Ovary (tissue), 9 donors: Measurements from ENCODE around the gene RMDN2. TPM values are rescaled to one million over a fixed set of nuclear protein-coding genes. Genes with fewer than 3 reads are reported as not detected.

ENCODE experiments used
- DNase-seq, 5 donors: peaks; one replicate each; pipeline ENCODE4 v3.0.0-alpha.2; 2019 to 2020
- H3K27ac ChIP-seq, 2 donors: fragments of 200-600 bp; one replicate each; pipeline versions ENCODE4 v1.5.1 to v1.8.0; 2019 to 2022
- H3K27me3 ChIP-seq: fragments of 200-600 bp; one replicate; pipeline ENCODE4 v1.8.0; 2022
- H3K36me3 ChIP-seq: fragments of 200-600 bp; sonication (generic); one replicate; pipeline ENCODE4 v1.5.1; 2019
- H3K4me1 ChIP-seq: one replicate; pipeline ENCODE4 v1.8.1; 2013; ENCODE audit warnings: mild to moderate bottlenecking, moderate library complexity; ENCODE audit not compliant: insufficient read depth
- H3K4me3 ChIP-seq: fragments of 200-600 bp; sonication (generic); one replicate; pipeline ENCODE4 v1.5.1; 2017
- H3K9me3 ChIP-seq, 2 donors: fragments of 200-600 bp in 1 of 2; sonication (generic) in 1 of 2; one replicate each; pipeline versions ENCODE4 v1.5.1 to v1.8.1; 2013 to 2019; ENCODE audit warnings: mild to moderate bottlenecking in 1 of 2, moderate library complexity in 1 of 2
- EP300 ChIP-seq: sonication (generic); formaldehyde crosslinking; IDR thresholded peaks from one replicate; pipeline ENCODE4 v1.6.1; 2017; ENCODE audit warnings: antibody characterized with exemption
- POLR2A ChIP-seq: fragments of 450-650 bp; IDR thresholded peaks from one replicate; pipeline ENCODE4 v1.6.1; 2017; ENCODE audit warnings: antibody characterized with exemption, mild to moderate bottlenecking, moderate library complexity
- WGBS, 3 donors: extraction: QIAGEN DNeasy Blood & Tissue Kit in 1 of 3; methylation state at CpG; one replicate each; pipeline versions ENCODE4 v1.1.5 to v1.1.7; 2013 to 2017; 5-methylcytosine and 5-hydroxymethylcytosine counted together
- intact Hi-C, 4 donors: fragments of 100-400 bp; cut with DNase I; formaldehyde crosslinking; loops; one replicate each; pipeline versions ENCODE4 v1.11.0 to v1.15.1; 2022 to 2023
- polyA plus RNA-seq, 2 donors: library from polyadenylated mRNA; stranded (reverse); fragments of 200-250 nt in 1 of 2; fragments of 350-450 nt in 1 of 2; fragmentation: Illumina TruSeq in 1 of 2; extraction: RNeasy Lipid Tissue Mini Kit (QIAGEN cat#74804) in 1 of 2; gene quantifications; one replicate each; pipeline ENCODE4 v1.2.3, GENCODE V29; 2013 to 2014
- total RNA-seq, 7 donors: library from RNA; depleted of rRNA in 2 of 7; stranded (reverse); fragments of >200 nt in 2 of 7; fragmentation: NEBNext Ultra II Directional in 3 of 7; extraction: Animal tissue kit (Norgen Biotek cat#: 25700) in 3 of 7; gene quantifications; one replicate each; pipeline versions ENCODE4 v1.1.0 to v1.2.4, GENCODE V29; 2016 to 2023
- TF ChIP-seq, protein P1 (sequence below), 3 donors: fragments of 450-650 bp in 2 of 3; fragments of 200-600 bp in 1 of 3; IDR thresholded peaks; one replicate each; pipeline versions ENCODE4 v1.5.1 to v1.8.0; 2016 to 2022; ENCODE audit warnings: antibody characterized with exemption in 3 of 3, mild to moderate bottlenecking in 1 of 3
- donor health status: DM: no; HTN: no; CAD: no; lungs with moderate emphysema.
- donor health status: DM: no; HTN: no; CAD: no.
- donor health status: Bipolar disorder and iron deficiency.
- donor health status: DM: yes; HTN: yes; CAD: no.
- donor health status: DM: no; HTN: no; CAD: no.
- donor health status: DM: yes; HTN: yes; CAD: no.

Gene RMDN2
- total and polyA plus RNA-seq, 9 donors, result 4.7 to 60.9 (median 6.4) TPM

DNA sequence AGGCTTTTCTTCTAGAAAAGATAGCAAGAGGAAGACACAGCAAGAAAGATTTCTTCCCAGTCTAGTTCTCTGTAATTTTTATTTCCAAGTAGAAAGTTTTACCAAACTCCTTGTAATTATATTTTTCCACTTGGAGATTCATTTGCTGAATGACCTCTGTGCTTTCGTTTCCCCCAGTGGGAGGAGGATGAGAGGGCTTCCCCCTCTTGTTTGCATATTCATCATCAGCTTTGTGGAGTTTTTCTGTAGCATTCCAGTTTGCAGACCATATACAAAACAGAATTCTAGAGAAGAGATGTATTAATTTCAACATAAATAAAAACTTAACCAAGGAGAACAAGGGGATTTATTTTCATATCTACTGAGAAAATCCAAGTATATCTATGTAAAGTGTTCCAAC is 51.3 kb downstream of the RMDN2 start:
- Histone ChIP-seq H3K4me3 (no peak overlapping the region), H3K36me3 (no peaks in the 10 kb centered on the region), H3K4me1 (no peaks in the 10 kb centered on the region), H3K27me3 (no peaks in the 10 kb centered on the region), H3K9me3 (no peaks in the 10 kb centered on the region), H3K27ac (no peak overlapping the region)
- intact Hi-C loops, result no loop called here
- WGBS, 3 donors, result 58 to 84% (median 73%) methylated on average over 1 of the region's 1 CpG
- DNase-seq, result no peak
- TF ChIP-seq EP300, result no peak
- no peak for TF ChIP-seq POLR2A
- TF ChIP-seq, protein P1, sequence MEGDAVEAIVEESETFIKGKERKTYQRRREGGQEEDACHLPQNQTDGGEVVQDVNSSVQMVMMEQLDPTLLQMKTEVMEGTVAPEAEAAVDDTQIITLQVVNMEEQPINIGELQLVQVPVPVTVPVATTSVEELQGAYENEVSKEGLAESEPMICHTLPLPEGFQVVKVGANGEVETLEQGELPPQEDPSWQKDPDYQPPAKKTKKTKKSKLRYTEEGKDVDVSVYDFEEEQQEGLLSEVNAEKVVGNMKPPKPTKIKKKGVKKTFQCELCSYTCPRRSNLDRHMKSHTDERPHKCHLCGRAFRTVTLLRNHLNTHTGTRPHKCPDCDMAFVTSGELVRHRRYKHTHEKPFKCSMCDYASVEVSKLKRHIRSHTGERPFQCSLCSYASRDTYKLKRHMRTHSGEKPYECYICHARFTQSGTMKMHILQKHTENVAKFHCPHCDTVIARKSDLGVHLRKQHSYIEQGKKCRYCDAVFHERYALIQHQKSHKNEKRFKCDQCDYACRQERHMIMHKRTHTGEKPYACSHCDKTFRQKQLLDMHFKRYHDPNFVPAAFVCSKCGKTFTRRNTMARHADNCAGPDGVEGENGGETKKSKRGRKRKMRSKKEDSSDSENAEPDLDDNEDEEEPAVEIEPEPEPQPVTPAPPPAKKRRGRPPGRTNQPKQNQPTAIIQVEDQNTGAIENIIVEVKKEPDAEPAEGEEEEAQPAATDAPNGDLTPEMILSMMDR (IDR thresholded peaks at IDR 0.05), result no peak

DNA sequence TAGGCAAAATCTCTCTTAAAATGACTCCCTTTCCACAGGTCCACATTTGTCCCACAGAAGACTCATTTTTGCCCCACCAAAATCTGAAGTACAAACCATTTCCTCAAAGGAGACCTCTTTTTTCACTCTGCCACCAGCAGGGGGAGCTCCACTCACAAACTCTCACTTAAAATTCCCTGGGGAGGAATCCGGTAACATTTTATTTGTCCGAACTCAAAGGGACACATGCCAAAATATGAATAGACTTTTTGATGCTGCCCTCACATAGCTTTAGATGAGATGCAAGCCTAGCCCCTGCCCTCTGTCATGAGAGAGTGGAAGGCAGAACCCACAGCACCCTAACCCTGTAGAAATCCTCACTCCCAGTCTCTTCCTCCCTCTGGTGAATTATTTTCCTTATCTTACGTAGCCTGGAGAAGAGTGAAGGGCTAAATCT is 57.1 kb downstream of the RMDN2 start:
- H3K9me3 ChIP-seq, result no peaks in the 10 kb centered on the region
- intact Hi-C loops, result loop anchor here (2.0 to 5.0 kb wide), 2 partner anchors 293 to 295 kb away; no protein-coding TSS in a partner anchor
- no peak overlapping the region for H3K27ac ChIP-seq
- no peaks in the 10 kb centered on the region for H3K36me3 ChIP-seq
- peak overlapping the region; percentile 13 for H3K4me3 ChIP-seq
- peak; percentile 60 to 80 (median 77) for DNase-seq
- TF ChIP-seq POLR2A (no peak), EP300 (no peak)
- TF ChIP-seq, protein P1 (IDR thresholded peaks at IDR 0.05), result peak; percentile 78 to 84 (median 82)
- H3K4me1 ChIP-seq, result no peaks in the 10 kb centered on the region
- no peaks in the 10 kb centered on the region for H3K27me3 ChIP-seq
- WGBS, 3 donors, result 2 to 3% (median 3%) methylated on average over 3 of the region's 3 CpGs

DNA sequence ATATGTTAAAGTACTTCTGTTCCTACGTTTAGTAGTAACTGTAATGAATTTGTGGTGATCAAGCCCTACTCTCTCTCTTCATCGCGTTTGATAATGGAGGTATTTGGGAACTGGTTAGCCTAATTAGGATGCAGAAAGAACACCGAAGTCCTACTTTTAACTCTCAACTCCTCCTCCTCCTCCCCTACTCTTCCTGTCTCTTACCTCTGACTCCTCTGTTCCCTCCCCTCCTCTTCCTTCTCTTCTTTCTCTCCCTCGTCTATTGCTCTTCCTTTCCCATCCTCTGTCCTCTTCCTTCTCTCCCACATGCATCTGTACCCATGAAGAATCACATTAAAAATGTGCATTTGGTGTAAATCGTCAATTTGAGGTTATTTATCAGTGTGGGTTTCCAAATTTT is 57.8 kb downstream of the RMDN2 start:
- H3K9me3 ChIP-seq, result no peaks in the 10 kb centered on the region
- intact Hi-C loops, result loop anchor here (2.0 to 5.0 kb wide), 2 partner anchors 292 to 294 kb away; no protein-coding TSS in a partner anchor
- H3K4me3 ChIP-seq, result no peak overlapping the region
- H3K36me3 ChIP-seq, result no peaks in the 10 kb centered on the region
- no peaks in the 10 kb centered on the region for H3K4me1 ChIP-seq
- TF ChIP-seq EP300, result no peak
- TF ChIP-seq, protein P1 (IDR thresholded peaks at IDR 0.05), result no peak
- WGBS, 3 donors, result 66 to 76% (median 71%) methylated on average over 6 of the region's 6 CpGs
- no peak overlapping the region for H3K27ac ChIP-seq
- no peaks in the 10 kb centered on the region for H3K27me3 ChIP-seq
- DNase-seq, result no peak

DNA sequence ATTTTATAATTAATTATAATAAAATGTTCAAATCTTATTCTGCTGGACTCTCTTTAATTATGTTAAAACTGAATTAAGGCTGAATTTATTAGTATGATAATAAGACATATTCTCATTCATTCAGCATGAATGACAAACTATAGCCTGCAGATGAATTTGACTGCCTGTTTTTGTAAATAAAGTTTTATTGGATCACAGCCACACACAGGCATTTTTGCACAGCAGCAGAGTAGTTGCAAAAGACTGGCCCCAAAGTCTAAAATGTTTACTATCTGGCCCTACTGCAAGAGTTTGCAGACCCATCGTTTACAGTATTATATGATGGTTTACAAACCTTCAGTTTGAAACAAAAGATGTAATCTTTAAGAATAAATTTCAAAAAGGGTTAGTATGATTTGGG is 58.6 kb downstream of the RMDN2 start:
- intact Hi-C loops, result loop anchor here (2.0 to 5.0 kb wide), 2 partner anchors 291 to 294 kb away; no protein-coding TSS in a partner anchor
- Histone ChIP-seq H3K9me3 (no peaks in the 10 kb centered on the region), H3K27ac (no peak overlapping the region), H3K4me3 (no peak overlapping the region), H3K4me1 (no peaks in the 10 kb centered on the region), H3K36me3 (no peaks in the 10 kb centered on the region), H3K27me3 (no peaks in the 10 kb centered on the region)
- TF ChIP-seq EP300 (no peak), POLR2A (no peak)
- TF ChIP-seq, protein P1 (IDR thresholded peaks at IDR 0.05), result no peak
- WGBS, 3 donors, result 80 to 91% (median 84%) methylated on average over 1 of the region's 1 CpG
- DNase-seq, result no peak
